LNCAP (cell line): Measurements from ENCODE around the gene THBS2.

Experiments used
- CTCF ChIP-seq: fragments of 450-650 bp; IDR thresholded peaks from 2 replicates; pipeline ENCODE4 v1.5.1; 2017; ENCODE audit warnings: mild to moderate bottlenecking

The THBS2 gene

GRCh38 chr6:169251822-169252504 is 1.7 kb downstream of the THBS2 start:
- TF ChIP-seq CTCF: no peak

- no peak for TF ChIP-seq CTCF
Observed at GRCh38 chr6:169251371-169251802, 2.3 kb downstream of the THBS2 start.

- TF ChIP-seq CTCF: no peak
Observed at GRCh38 chr6:169250660-169251059, 3.0 kb downstream of the THBS2 start.

GRCh38 chr6:169249057-169249456 is 4.6 kb downstream of the THBS2 start:
- no peak for TF ChIP-seq CTCF

GRCh38 chr6:169248521-169248971 is 5.1 kb downstream of the THBS2 start:
- TF ChIP-seq CTCF: no peak

- TF ChIP-seq CTCF: no peak
Observed at GRCh38 chr6:169247991-169248390, 5.7 kb downstream of the THBS2 start.

- TF ChIP-seq CTCF: no peak
Observed at GRCh38 chr6:169247419-169247818, 6.2 kb downstream of the THBS2 start.

- no peak for TF ChIP-seq CTCF
Observed at GRCh38 chr6:169246445-169246844, 7.2 kb downstream of the THBS2 start.
